HG03520 (cell line): ENCODE measurements around the gene XPR1.
"Not testable (repeated sequence)": the region's sequence is repeated elsewhere in the genome, so short reads cannot be mapped to it uniquely, and the experiment has no call there.

Source experiments
- ATAC-seq: cut with Tn5 transposase; IDR thresholded peaks from one replicate; pipeline ENCODE4 v1.9.1; 2021; ENCODE audit warnings: mild to moderate bottlenecking, moderate library complexity; ENCODE audit not compliant: unreplicated experiment

XPR1 gene

GRCh38 chr1:180642781-180643180 lies 11.0 kb downstream of the XPR1 start:
- no peak for ATAC-seq

- ATAC-seq, result no peak
Measured at GRCh38 chr1:180643693-180644092, 11.9 kb downstream of the XPR1 start.

- no peak for ATAC-seq
Measured at GRCh38 chr1:180644526-180645192, 12.8 kb downstream of the XPR1 start.

- ATAC-seq, result not testable (repeated sequence)
Measured at GRCh38 chr1:180645261-180645660, 13.4 kb downstream of the XPR1 start.

GRCh38 chr1:180646093-180646492 lies 14.3 kb downstream of the XPR1 start:
- ATAC-seq, result no peak

- ATAC-seq, result no peak
Measured at GRCh38 chr1:180646547-180646946, 14.7 kb downstream of the XPR1 start.

- ATAC-seq, result no peak
Measured at GRCh38 chr1:180652792-180653191, 21.0 kb downstream of the XPR1 start.

- ATAC-seq, result no peak
Measured at GRCh38 chr1:180662709-180663108, 30.9 kb downstream of the XPR1 start.

GRCh38 chr1:180670681-180671080 lies 38.9 kb downstream of the XPR1 start:
- no peak for ATAC-seq

GRCh38 chr1:180672105-180672504 lies 40.3 kb downstream of the XPR1 start:
- no peak for ATAC-seq

GRCh38 chr1:180672505-180672904 lies 40.7 kb downstream of the XPR1 start:
- no peak for ATAC-seq

- no peak for ATAC-seq
Measured at GRCh38 chr1:180674603-180675530, 43.0 kb downstream of the XPR1 start.

GRCh38 chr1:180675586-180675985 lies 43.8 kb downstream of the XPR1 start:
- ATAC-seq, result no peak

- no peak for ATAC-seq
Measured at GRCh38 chr1:180680558-180681144, 48.8 kb downstream of the XPR1 start.

GRCh38 chr1:180683117-180683516 lies 51.3 kb downstream of the XPR1 start:
- ATAC-seq, result not testable (repeated sequence)

- no peak for ATAC-seq
Measured at GRCh38 chr1:180691322-180691913, 59.6 kb downstream of the XPR1 start.

GRCh38 chr1:180693564-180694244 lies 61.9 kb downstream of the XPR1 start:
- ATAC-seq, result no peak

- ATAC-seq, result no peak
Measured at GRCh38 chr1:180695282-180695681, 63.5 kb downstream of the XPR1 start.

GRCh38 chr1:180696361-180696760 lies 64.5 kb downstream of the XPR1 start:
- ATAC-seq, result no peak

- ATAC-seq, result no peak
Measured at GRCh38 chr1:180698580-180698979, 66.8 kb downstream of the XPR1 start.

GRCh38 chr1:180702376-180702775 lies 70.6 kb downstream of the XPR1 start:
- ATAC-seq, result not testable (repeated sequence)
